A673 (cell line): ENCODE data around the gene ZDHHC22.

Experiments used
- EZH2 ChIP-seq: fragments of 200-600 bp; sonication (generic); IDR thresholded peaks from 2 replicates; pipeline ENCODE4 v1.6.1; 2017; ENCODE audit warnings: borderline replicate concordance, low read depth, mild to moderate bottlenecking, mixed read lengths, antibody characterized with exemption, low read length; ENCODE audit not compliant: poor library complexity, severe bottlenecking
- TF ChIP-seq, protein P1 (sequence below): fragments of 300-800, 200-600 bp; sonication (generic); conservative IDR thresholded peaks from 2 replicates; pipeline ENCODE4 v1.5.1; 2017; ENCODE audit warnings: low read depth, mild to moderate bottlenecking, antibody characterized with exemption, low read length, moderate library complexity, mixed read lengths

- TF ChIP-seq, protein P1, sequence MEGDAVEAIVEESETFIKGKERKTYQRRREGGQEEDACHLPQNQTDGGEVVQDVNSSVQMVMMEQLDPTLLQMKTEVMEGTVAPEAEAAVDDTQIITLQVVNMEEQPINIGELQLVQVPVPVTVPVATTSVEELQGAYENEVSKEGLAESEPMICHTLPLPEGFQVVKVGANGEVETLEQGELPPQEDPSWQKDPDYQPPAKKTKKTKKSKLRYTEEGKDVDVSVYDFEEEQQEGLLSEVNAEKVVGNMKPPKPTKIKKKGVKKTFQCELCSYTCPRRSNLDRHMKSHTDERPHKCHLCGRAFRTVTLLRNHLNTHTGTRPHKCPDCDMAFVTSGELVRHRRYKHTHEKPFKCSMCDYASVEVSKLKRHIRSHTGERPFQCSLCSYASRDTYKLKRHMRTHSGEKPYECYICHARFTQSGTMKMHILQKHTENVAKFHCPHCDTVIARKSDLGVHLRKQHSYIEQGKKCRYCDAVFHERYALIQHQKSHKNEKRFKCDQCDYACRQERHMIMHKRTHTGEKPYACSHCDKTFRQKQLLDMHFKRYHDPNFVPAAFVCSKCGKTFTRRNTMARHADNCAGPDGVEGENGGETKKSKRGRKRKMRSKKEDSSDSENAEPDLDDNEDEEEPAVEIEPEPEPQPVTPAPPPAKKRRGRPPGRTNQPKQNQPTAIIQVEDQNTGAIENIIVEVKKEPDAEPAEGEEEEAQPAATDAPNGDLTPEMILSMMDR = no peak
- no peak for TF ChIP-seq EZH2
Measured at GRCh38 chr14:77106666-77107065, 34.9 kb downstream of the ZDHHC22 start.
